Right atrium auricular region (tissue), 2 donors: ENCODE measurements around the gene ENDOD1. TPM values are rescaled to one million over a fixed set of nuclear protein-coding genes. Genes with fewer than 3 reads are reported as not detected.

Experiments used
- DNase-seq: peaks from one replicate; pipeline ENCODE4 v3.0.0-alpha.2; 2019; ENCODE audit warnings: low spot score
- H3K27ac ChIP-seq, 2 donors: fragments of 200-600 bp; sonication (generic); 1 replicate in 1 of 2; 2 replicates in 1 of 2; pipeline ENCODE4 v1.5.1; 2016 to 2019
- H3K27me3 ChIP-seq, 2 donors: fragments of 200-600 bp; sonication (generic); one replicate each; pipeline versions ENCODE4 v1.5.1 to v1.6.0; 2017 to 2019
- H3K36me3 ChIP-seq: fragments of 200-600 bp; sonication (generic); one replicate; pipeline ENCODE4 v1.5.1; 2016
- H3K4me1 ChIP-seq, 2 donors: fragments of 200-600 bp; sonication (generic); one replicate each; pipeline versions ENCODE4 v1.5.1 to v1.6.0; 2017 to 2019
- H3K4me3 ChIP-seq, 2 donors: fragments of 200-600 bp; sonication (generic); 1 replicate in 1 of 2; 2 replicates in 1 of 2; pipeline ENCODE4 v1.5.1; 2017 to 2019; ENCODE audit warnings: mild to moderate bottlenecking in 1 of 2, moderate library complexity in 1 of 2
- H3K9me3 ChIP-seq, 2 donors: fragments of 200-600 bp; sonication (generic); one replicate each; pipeline ENCODE4 v1.5.1; 2019
- CTCF ChIP-seq, 2 donors: fragments of 200-600 bp; sonication (generic); IDR thresholded peaks; one replicate each; pipeline ENCODE4 v1.5.1; 2019; ENCODE audit warnings: antibody characterized with exemption in 2 of 2
- total RNA-seq, 2 donors: library from RNA; depleted of rRNA; stranded (reverse); fragments of >200 nt; gene quantifications; one replicate each; pipeline ENCODE4 v1.1.0, GENCODE V29; 2016

ENDOD1 gene
- total RNA-seq, 2 donors from 2014 or later: 18.8 to 27.7 TPM

GRCh38 chr11:95078526-95078925 lies 11.1 kb upstream of the ENDOD1 start:
- no peak overlapping the region for H3K4me3 ChIP-seq
- DNase-seq: no peak
- no peaks in the 10 kb centered on the region for H3K36me3 ChIP-seq
- TF ChIP-seq CTCF (IDR thresholded peaks at IDR 0.05): no peak
- no peaks in the 10 kb centered on the region for H3K9me3 ChIP-seq
- H3K27ac ChIP-seq: no peak overlapping the region
- H3K4me1 ChIP-seq: peaks cover 0 to 17% of the 10 kb centered on the region in 2 donors
- H3K27me3 ChIP-seq: no peaks in the 10 kb centered on the region

- no peaks in the 10 kb centered on the region for H3K27me3 ChIP-seq
- no peak for DNase-seq
- H3K27ac ChIP-seq: peak overlapping the region in 1 of 2 donors; percentile 36
- no peaks in the 10 kb centered on the region for H3K9me3 ChIP-seq
- H3K4me3 ChIP-seq: no peak overlapping the region
- peaks cover 0 to 3% of the 10 kb centered on the region in 2 donors for H3K4me1 ChIP-seq
- no peaks in the 10 kb centered on the region for H3K36me3 ChIP-seq
- TF ChIP-seq CTCF (IDR thresholded peaks at IDR 0.05): no peak
Measured at GRCh38 chr11:95081010-95081409, 8.6 kb upstream of the ENDOD1 start.

- DNase-seq: peak; percentile 69
- H3K27me3 ChIP-seq: no peaks in the 10 kb centered on the region
- no peak for TF ChIP-seq CTCF (IDR thresholded peaks at IDR 0.05)
- peaks cover 0 to 3% of the 10 kb centered on the region in 2 donors for H3K4me1 ChIP-seq
- no peak overlapping the region for H3K4me3 ChIP-seq
- no peaks in the 10 kb centered on the region for H3K9me3 ChIP-seq
- peak overlapping the region; percentile 4 to 36 for H3K27ac ChIP-seq
- no peaks in the 10 kb centered on the region for H3K36me3 ChIP-seq
Measured at GRCh38 chr11:95081412-95081811, 8.2 kb upstream of the ENDOD1 start.

GRCh38 chr11:95082576-95083001 lies 7.1 kb upstream of the ENDOD1 start:
- H3K4me1 ChIP-seq: peaks cover 0 to 3% of the 10 kb centered on the region in 2 donors
- no peak overlapping the region for H3K4me3 ChIP-seq
- peak overlapping the region in 1 of 2 donors; percentile 36 for H3K27ac ChIP-seq
- H3K36me3 ChIP-seq: no peaks in the 10 kb centered on the region
- no peaks in the 10 kb centered on the region for H3K9me3 ChIP-seq
- no peaks in the 10 kb centered on the region for H3K27me3 ChIP-seq
- no peak for DNase-seq
- no peak for TF ChIP-seq CTCF (IDR thresholded peaks at IDR 0.05)

GRCh38 chr11:95084509-95084908 lies 5.1 kb upstream of the ENDOD1 start:
- TF ChIP-seq CTCF (IDR thresholded peaks at IDR 0.05): no peak
- no peak overlapping the region for H3K27ac ChIP-seq
- no peaks in the 10 kb centered on the region for H3K9me3 ChIP-seq
- no peak overlapping the region for H3K4me3 ChIP-seq
- H3K27me3 ChIP-seq: no peaks in the 10 kb centered on the region
- H3K4me1 ChIP-seq: peaks cover 0 to 3% of the 10 kb centered on the region in 2 donors
- H3K36me3 ChIP-seq: no peaks in the 10 kb centered on the region
- no peak for DNase-seq

GRCh38 chr11:95085117-95085816 lies 4.4 kb upstream of the ENDOD1 start:
- TF ChIP-seq CTCF (IDR thresholded peaks at IDR 0.05): no peak
- H3K27me3 ChIP-seq: no peaks in the 10 kb centered on the region
- DNase-seq: no peak
- H3K36me3 ChIP-seq: no peaks in the 10 kb centered on the region
- H3K4me1 ChIP-seq: peaks cover 0 to 3% of the 10 kb centered on the region in 2 donors
- no peaks in the 10 kb centered on the region for H3K9me3 ChIP-seq
- H3K4me3 ChIP-seq: no peak overlapping the region
- H3K27ac ChIP-seq: no peak overlapping the region
